HUES48 (cell line): Measurements from ENCODE around the gene TRAF6.
"Not testable (repeated sequence)": the region's sequence is repeated elsewhere in the genome, so short reads cannot be mapped to it uniquely, and the experiment has no call there.

Experiments used
- H3K27ac ChIP-seq: one replicate; pipeline ENCODE4 v1.7.0; 2013; ENCODE audit warnings: low read depth, low read length, inconsistent platforms
- H3K27me3 ChIP-seq: 2 replicates; pipeline ENCODE4 v1.6.1; 2013; ENCODE audit warnings: mild to moderate bottlenecking, low read length; ENCODE audit not compliant: control insufficient read depth, insufficient read depth
- H3K36me3 ChIP-seq: 2 replicates; pipeline ENCODE4 v1.6.1; 2013; ENCODE audit warnings: low read length; ENCODE audit not compliant: control insufficient read depth, insufficient read depth
- H3K4me1 ChIP-seq: 2 replicates; pipeline ENCODE4 v1.6.1; 2013; ENCODE audit warnings: mild to moderate bottlenecking, low read length; ENCODE audit not compliant: control insufficient read depth, insufficient read depth
- H3K4me3 ChIP-seq: 2 replicates; pipeline ENCODE4 v1.5.1; 2013; ENCODE audit warnings: mild to moderate bottlenecking, low read depth, low read length
- H3K9ac ChIP-seq: 2 replicates; pipeline ENCODE4 v1.6.1; 2013; ENCODE audit warnings: mild to moderate bottlenecking, low read depth, low read length, moderate library complexity
- H3K9me3 ChIP-seq: 2 replicates; pipeline ENCODE4 v1.6.1; 2013; ENCODE audit warnings: low read length; ENCODE audit not compliant: control insufficient read depth, insufficient read depth

TRAF6 gene

GRCh38 chr11:36512016-36512415 is 1.9 kb upstream of the TRAF6 start:
- no peaks in the 10 kb centered on the region for H3K36me3 ChIP-seq
- H3K27ac ChIP-seq = no peak overlapping the region
- no peaks in the 10 kb centered on the region for H3K27me3 ChIP-seq
- no peaks in the 10 kb centered on the region for H3K9me3 ChIP-seq
- H3K4me1 ChIP-seq = no peaks in the 10 kb centered on the region
- no peak overlapping the region for H3K4me3 ChIP-seq
- no peak overlapping the region for H3K9ac ChIP-seq

GRCh38 chr11:36511062-36511461 is 990 bp upstream of the TRAF6 start:
- H3K27me3 ChIP-seq, H3K4me3 ChIP-seq, H3K9me3 ChIP-seq, H3K27ac ChIP-seq, H3K36me3 ChIP-seq, H3K4me1 ChIP-seq, H3K9ac ChIP-seq: not testable (repeated sequence)

GRCh38 chr11:36510594-36510942 is 496 bp upstream of the TRAF6 start:
- H3K27me3 ChIP-seq = no peaks in the 10 kb centered on the region
- H3K27ac ChIP-seq = no peak overlapping the region
- H3K9ac ChIP-seq = peak overlapping the region; percentile 93; the same call in 1 of the 2 replicates
- no peaks in the 10 kb centered on the region for H3K9me3 ChIP-seq
- H3K4me3 ChIP-seq = peak overlapping the region; percentile 97
- H3K4me1 ChIP-seq = no peaks in the 10 kb centered on the region
- no peaks in the 10 kb centered on the region for H3K36me3 ChIP-seq

GRCh38 chr11:36509201-36509639 is 852 bp downstream of the TRAF6 start:
- Histone ChIP-seq H3K27me3 (no peaks in the 10 kb centered on the region), H3K36me3 (no peaks in the 10 kb centered on the region), H3K9me3 (no peaks in the 10 kb centered on the region), H3K9ac (peak overlapping the region; percentile 93; the same call in 1 of the 2 replicates), H3K27ac (peak overlapping the region; percentile 23), H3K4me1 (no peaks in the 10 kb centered on the region), H3K4me3 (peak overlapping the region; percentile 97)

- H3K36me3 ChIP-seq = no peaks in the 10 kb centered on the region
- H3K27ac ChIP-seq = peak overlapping the region; percentile 23
- H3K9me3 ChIP-seq = no peaks in the 10 kb centered on the region
- H3K4me1 ChIP-seq = no peaks in the 10 kb centered on the region
- no peaks in the 10 kb centered on the region for H3K27me3 ChIP-seq
- peak overlapping the region; percentile 97 for H3K4me3 ChIP-seq
- H3K9ac ChIP-seq = no peak overlapping the region
These were observed 1.3 kb downstream of the TRAF6 start for GRCh38 chr11:36508743-36509142.

- Histone ChIP-seq H3K4me1 (no peaks in the 10 kb centered on the region), H3K9ac (no peak overlapping the region), H3K36me3 (no peaks in the 10 kb centered on the region), H3K27ac (no peak overlapping the region), H3K27me3 (no peaks in the 10 kb centered on the region), H3K4me3 (0 out of 2 replicates have a peak overlapping the region, but pooled peaks have one; percentile 97), H3K9me3 (no peaks in the 10 kb centered on the region)
These were observed 2.1 kb downstream of the TRAF6 start for GRCh38 chr11:36507824-36508489.

GRCh38 chr11:36501236-36501635 is 8.8 kb downstream of the TRAF6 start:
- H3K9me3 ChIP-seq = no peaks in the 10 kb centered on the region
- H3K4me1 ChIP-seq = no peaks in the 10 kb centered on the region
- no peak overlapping the region for H3K4me3 ChIP-seq
- no peak overlapping the region for H3K9ac ChIP-seq
- H3K27me3 ChIP-seq = no peaks in the 10 kb centered on the region
- H3K27ac ChIP-seq = peak overlapping the region; percentile 87
- H3K36me3 ChIP-seq = peaks cover 45% of the 10 kb centered on the region

- Histone ChIP-seq H3K9me3 (no peaks in the 10 kb centered on the region), H3K27ac (peak overlapping the region; percentile 87), H3K4me3 (no peak overlapping the region), H3K9ac (no peak overlapping the region), H3K36me3 (peaks cover 47% of the 10 kb centered on the region), H3K4me1 (no peaks in the 10 kb centered on the region), H3K27me3 (no peaks in the 10 kb centered on the region)
These were observed 9.8 kb downstream of the TRAF6 start for GRCh38 chr11:36500315-36500721.

GRCh38 chr11:36499315-36499714 is 10.8 kb downstream of the TRAF6 start:
- Histone ChIP-seq H3K27ac (peak overlapping the region; percentile 87), H3K9me3 (no peaks in the 10 kb centered on the region), H3K27me3 (no peaks in the 10 kb centered on the region), H3K4me1 (no peaks in the 10 kb centered on the region), H3K9ac (no peak overlapping the region), H3K4me3 (no peak overlapping the region), H3K36me3 (peaks cover 54% of the 10 kb centered on the region)

- H3K27ac ChIP-seq = no peak overlapping the region
- H3K36me3 ChIP-seq = peaks cover 54% of the 10 kb centered on the region
- H3K27me3 ChIP-seq = no peaks in the 10 kb centered on the region
- no peak overlapping the region for H3K4me3 ChIP-seq
- no peaks in the 10 kb centered on the region for H3K4me1 ChIP-seq
- no peak overlapping the region for H3K9ac ChIP-seq
- H3K9me3 ChIP-seq = no peaks in the 10 kb centered on the region
These were observed 11.4 kb downstream of the TRAF6 start for GRCh38 chr11:36498721-36499120.

- Histone ChIP-seq H3K4me3 (no peak overlapping the region), H3K36me3 (peaks cover 67% of the 10 kb centered on the region), H3K27ac (no peak overlapping the region), H3K4me1 (no peaks in the 10 kb centered on the region), H3K9me3 (no peaks in the 10 kb centered on the region), H3K27me3 (no peaks in the 10 kb centered on the region), H3K9ac (no peak overlapping the region)
These were observed 16.7 kb downstream of the TRAF6 start for GRCh38 chr11:36493332-36493731.
